Right lung (tissue), 5 donors: Measurements from ENCODE around the gene PLPP2. TPM values are rescaled to one million over a fixed set of nuclear protein-coding genes. Genes with fewer than 3 reads are reported as not detected.

ENCODE experiments used
- DNase-seq, 2 donors: peaks; one replicate each; pipeline ENCODE4 v3.0.0-alpha.2; 2013
- polyA plus RNA-seq, 5 donors: library from polyadenylated mRNA; unstranded; fragments of 120-200 nt; gene quantifications; one replicate each; pipeline versions ENCODE4 v1.2.1 to v1.2.3, GENCODE V29; 2013; ENCODE audit warnings: inconsistent platforms in 1 of 5, low replicate concordance in 1 of 5; ENCODE audit not compliant: insufficient read length in 5 of 5, insufficient read depth in 1 of 5

Gene PLPP2
- polyA plus RNA-seq, 5 donors = 3.9 to 7.3 (median 5.2) TPM

- DNase-seq = no peak
These were observed 3.2 kb upstream of the PLPP2 start for GRCh38 chr19:294341-294945.

- DNase-seq = no peak
These were observed 2.4 kb upstream of the PLPP2 start for GRCh38 chr19:293436-294110.

DNA sequence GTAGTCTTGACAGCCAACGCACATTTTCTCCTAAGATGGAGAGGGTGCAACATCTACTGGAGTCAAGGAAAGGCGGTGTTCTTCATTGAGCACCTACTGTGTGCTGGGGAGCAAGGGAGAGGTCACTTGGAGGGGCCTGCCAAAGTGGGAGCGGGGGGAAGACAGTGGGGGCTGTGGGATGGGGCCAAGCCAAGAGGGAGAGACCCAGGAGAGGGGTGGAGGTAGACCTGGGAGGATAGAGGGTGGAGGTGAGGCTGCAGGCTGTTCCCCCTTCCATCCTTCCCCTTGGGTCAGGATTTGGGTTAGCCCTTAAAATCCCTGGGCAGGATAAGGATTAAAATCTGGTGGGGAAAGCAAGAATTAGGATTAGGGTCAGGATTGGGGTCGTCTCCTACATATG is 1.7 kb upstream of the PLPP2 start:
- DNase-seq = no peak

DNA sequence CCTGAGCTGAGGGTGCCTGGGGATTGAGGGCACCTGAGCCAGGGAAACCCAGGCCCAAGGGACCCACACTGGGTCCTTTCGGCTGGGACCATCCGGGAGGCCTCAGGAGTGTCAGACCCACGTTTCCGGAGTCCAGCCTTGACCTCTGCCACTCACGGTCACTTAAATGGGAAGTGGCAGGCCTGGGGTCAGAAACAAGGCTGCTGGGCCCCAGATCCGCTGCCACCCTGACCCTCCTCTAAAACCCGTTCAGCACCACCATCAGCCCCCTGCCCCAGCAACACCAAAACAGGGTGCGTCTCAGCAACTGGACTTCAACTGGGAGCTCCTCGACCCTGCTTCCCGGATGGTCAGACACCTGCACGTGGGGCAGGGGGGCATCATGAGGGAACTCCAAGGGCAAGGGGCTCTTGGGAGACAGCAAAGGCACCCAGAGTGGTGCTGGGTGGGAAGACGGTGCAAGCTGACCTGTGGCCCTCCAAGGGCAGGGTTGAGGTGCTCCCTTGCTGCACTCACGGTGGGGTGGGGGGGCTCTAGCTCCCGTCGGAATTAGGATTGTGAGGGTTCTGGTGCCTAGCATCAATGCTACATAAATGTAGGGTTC is 1.2 kb upstream of the PLPP2 start:
- DNase-seq = no peak

DNA sequence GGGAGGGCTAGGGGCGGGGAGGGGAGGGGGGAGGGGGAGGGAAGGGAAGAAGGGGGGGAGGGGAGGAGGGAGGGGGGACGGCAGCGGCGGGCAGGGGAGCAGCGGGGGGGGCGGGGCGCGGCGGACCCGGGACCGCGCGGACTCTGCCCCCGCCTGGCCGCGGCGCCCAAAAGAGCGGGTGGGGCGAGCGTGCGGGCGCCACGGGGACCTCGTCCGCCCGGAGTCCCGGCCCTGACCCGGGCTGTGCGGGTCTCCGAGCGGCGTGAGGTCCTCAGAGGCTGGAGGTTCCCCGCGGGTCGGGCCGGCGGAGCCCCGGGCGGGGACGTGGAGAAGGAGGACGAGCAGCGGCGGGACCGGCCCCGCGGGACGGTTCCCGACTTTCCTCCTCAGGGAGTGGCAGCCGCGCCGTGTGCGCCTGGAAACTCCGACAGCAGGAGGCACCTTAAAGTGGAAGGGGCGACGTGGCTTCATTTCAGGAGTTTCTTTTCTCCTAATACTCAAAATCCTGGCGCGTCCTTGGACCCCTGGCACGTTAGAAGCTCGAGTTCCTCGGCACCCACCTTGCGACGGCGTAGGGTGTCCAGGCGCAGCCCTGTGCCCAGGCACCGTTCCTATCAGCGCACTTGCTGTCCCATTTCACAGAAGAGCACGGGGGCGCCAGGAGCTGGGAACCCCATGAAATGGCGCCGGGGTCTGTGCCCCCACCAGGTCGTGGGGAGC is 518 bp upstream of the PLPP2 start:
- DNase-seq = no peak

DNA sequence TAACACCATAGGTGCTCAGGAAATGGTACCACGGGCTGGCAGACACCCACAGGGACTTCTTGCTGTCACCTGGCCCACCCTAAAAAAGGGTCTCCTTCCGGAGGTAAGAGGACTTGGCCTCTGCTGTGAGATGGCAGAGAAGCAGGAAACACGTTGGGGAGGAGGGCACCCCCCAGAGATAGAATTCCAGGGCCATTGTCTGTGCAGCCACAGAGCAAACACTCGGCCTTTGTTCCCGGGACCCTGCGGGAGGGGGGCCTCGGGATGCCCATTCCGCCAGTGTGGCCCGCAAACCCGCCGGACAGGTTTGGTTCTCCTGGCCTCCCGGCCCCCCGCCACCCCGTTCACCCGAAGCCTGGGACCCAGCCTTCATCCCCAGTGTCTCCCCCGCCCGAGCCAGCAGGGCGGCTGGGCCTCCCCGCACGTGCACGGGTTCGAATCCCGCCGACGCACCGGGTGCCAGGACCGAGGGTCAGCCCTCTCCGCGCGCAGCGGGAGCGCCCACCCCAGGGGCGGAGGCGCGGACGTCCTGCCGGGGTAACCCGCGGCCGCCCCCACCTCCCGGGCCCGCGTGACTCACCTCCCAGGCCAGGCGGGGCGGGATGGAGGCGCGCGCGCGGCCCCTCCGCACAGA is 714 bp downstream of the PLPP2 start:
- peak; percentile 49 to 58 for DNase-seq

- no peak for DNase-seq
These were observed 1.4 kb downstream of the PLPP2 start for GRCh38 chr19:289651-290371.

DNA sequence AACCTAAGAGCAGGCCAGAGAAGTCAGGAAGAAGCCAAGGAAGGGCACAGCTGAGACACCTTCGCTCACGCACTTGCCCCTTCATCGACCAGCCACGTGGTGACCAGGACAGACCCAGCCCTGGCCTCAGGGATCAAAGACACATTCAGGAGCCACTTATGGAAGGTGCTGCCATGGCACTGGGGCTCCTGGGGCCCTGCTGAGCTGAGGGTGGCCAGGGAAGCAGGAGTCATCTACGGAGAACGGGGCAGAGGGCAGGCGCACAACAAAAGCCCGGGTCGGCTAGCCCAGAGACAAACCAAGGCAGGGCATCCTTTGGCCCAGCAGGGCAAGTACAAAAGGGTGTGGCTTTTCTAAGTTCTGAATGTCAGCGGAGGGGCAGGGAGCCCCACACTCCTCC is 2.3 kb downstream of the PLPP2 start:
- no peak for DNase-seq

DNA sequence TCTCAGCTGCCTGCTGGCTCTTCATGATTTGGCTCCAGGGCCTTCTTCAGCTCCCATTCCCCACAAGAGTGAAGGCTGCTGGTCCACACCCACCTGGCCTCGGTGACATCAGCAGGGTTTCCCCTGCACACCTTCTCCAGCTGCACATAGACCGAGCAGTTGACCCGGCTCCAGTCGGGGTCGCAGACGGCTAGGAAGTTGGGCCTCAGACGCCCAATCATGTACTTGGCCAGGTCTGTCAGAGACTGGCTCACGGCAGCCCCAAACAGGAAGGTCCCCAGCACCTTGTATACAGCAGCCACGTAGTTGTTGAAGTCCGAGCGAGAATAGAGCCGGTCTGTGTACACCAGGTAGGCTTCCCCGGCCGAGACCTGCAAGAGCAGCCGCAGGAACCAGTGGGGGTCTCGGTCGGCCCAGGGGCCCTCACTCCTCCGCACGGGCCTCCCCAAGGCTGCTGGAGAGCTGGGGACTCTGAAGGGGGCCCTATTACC is 3.8 kb downstream of the PLPP2 start:
- DNase-seq = no peak

GRCh38 chr19:283395-283794 is 7.8 kb downstream of the PLPP2 start:
- no peak for DNase-seq

DNA sequence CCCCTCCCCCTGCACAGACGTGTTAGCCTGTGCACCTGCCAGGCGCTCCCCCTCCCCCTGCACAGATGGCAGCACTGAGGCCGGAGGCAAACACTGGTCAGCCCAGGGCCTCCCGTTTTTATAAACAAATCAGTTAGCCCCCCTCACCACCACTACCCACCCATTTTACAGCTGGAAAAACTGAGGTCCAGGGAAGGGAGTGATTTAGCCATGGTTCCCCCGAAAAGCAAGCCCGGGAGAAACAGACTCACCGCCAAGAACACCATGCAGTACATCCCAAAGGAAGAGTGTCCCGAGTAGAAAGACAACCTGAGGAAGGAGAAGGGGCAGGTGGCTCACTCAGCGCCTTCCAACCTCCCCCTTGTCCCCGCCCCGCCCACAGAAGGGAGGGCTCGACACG is 8.7 kb downstream of the PLPP2 start:
- DNase-seq = no peak

- no peak for DNase-seq
These were observed 9.2 kb downstream of the PLPP2 start for GRCh38 chr19:281992-282391.

- no peak for DNase-seq
These were observed 9.9 kb downstream of the PLPP2 start for GRCh38 chr19:281156-281853.

GRCh38 chr19:280541-281009 is 10.6 kb downstream of the PLPP2 start:
- DNase-seq = no peak

DNA sequence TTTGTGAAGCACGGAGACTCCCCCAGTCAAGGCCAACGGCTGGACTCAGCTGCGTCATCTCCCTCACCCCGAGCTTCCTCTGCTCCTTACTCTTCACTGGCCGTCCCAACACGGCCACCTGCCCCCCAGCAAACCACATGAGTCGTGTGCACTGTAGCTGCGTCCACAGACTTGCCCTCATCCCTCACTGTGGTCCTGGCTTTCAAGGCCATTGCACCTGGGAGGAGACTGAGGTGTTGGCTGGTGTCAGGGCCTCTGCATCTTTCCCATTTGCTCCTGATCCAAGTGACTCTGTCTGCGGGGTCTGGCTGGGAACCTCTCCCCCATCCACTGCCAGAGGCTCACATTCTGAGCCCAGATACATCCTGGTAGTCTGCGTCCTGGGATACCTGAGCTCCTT is 11.5 kb downstream of the PLPP2 start:
- no peak for DNase-seq

DNA sequence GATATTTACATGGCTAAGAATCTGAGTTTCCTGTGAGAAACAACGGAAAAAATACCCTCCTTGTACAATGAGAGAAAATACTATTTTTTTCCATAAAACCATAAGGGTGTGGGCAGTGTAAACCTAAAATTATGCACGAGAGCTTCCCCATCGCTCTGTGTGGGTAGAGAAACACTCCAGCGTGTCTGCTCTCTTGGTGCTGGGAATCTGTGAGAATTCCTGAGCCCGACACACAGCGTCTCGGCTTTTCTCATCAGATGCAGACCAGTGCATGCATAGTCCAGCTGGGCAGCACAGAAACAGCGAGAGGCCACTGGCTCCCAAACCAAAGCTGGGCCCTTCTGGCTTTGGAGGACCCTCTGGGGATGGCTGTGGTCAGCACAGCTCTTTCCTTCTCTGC is 12.0 kb downstream of the PLPP2 start:
- DNase-seq = no peak

GRCh38 chr19:277581-278165 is 13.5 kb downstream of the PLPP2 start:
- peak in 1 of 2 donors; percentile 35 for DNase-seq

GRCh38 chr19:277131-277530 is 14.1 kb downstream of the PLPP2 start:
- DNase-seq = no peak

DNA sequence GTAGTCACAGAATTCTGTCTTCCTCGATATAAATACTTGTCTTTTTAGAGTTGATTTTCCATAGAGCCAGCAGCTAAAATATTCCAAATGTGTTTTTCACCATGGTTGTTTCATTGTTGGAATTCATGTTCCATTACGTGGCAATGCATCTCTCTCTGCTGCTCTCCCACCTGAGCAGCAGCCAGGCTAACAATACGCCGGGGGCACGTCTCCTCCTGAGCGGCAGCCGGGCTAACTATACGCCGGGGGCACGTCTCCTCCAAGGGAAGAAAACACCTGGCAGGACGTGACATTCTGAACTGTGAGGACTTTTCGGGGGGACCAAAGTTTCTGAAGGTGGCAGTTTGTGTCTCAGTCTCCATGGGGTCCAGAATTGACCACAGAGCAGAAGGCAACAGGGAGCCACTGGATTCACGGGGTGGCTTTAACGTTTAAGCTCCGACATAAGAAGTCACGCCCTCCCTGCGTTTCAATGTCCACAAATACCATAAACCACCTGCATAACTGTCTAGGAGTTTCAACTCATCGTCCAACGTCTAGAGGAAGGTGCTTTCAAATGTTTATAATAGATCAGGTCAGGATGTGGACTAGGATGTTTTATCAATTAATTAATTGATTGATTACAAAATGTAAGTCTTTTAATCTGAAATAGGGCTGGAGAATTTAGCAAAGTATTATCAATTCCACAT is 15.1 kb downstream of the PLPP2 start:
- DNase-seq = no peak

DNA sequence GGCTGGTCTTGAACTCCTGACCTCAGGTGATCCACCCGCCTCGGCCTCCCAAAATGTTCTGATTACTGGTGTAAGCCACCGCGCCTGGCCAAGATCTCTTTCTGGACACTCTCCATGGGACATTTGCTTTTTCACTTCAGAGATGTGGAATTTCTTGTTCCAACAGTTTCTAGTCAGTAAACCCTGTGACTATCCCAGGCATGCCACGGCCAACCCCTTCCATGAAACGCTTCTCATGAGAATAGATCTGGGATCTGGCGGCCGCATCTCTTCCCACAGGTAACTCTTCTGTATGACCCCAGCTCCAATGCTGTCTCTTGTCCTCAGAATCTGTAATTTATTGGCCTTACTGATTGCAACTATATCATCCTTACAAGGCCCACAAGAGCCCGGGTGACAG is 16.2 kb downstream of the PLPP2 start:
- DNase-seq = no peak
